ENCODE data around the gene NASP.

Gene NASP

GRCh38 chr1:45656573-45657226 lies 72.9 kb downstream of the NASP start:
- DNase-seq, result no peak
- intact Hi-C loops (cut with DNase I), result no loop called here

GRCh38 chr1:45658171-45658570 lies 74.3 kb downstream of the NASP start:
- no peak for DNase-seq
- intact Hi-C loops (cut with DNase I), result no loop called here

- DNase-seq, result no peak
- intact Hi-C loops (cut with DNase I), result no loop called here
These were observed 75.4 kb downstream of the NASP start for GRCh38 chr1:45659222-45659621.

- no peak for DNase-seq
- intact Hi-C loops (cut with DNase I), result no loop called here
These were observed 76.5 kb downstream of the NASP start for GRCh38 chr1:45660336-45660735.

- intact Hi-C loops (cut with DNase I), result no loop called here
- DNase-seq, result no peak
These were observed 83.0 kb downstream of the NASP start for GRCh38 chr1:45666836-45667235.

- no peak for DNase-seq
- intact Hi-C loops (cut with DNase I), result no loop called here
These were observed 83.7 kb downstream of the NASP start for GRCh38 chr1:45667321-45668111.

Measured in posterior cingulate gyrus (tissue), 11 donors.